ENCODE data around the gene RNF4. TPM values are rescaled to one million over a fixed set of nuclear protein-coding genes. Genes with fewer than 3 reads are reported as not detected.
"Not testable (repeated sequence)": the region's sequence is repeated elsewhere in the genome, so short reads cannot be mapped to it uniquely, and the experiment has no call there.

Gene RNF4
- total RNA-seq, 1 donor, result 30.4 TPM

GRCh38 chr4:2457481-2458295, 11.2 kb upstream of the RNF4 start:
- no peak for DNase-seq (ENCODE audit: low read depth in 2 of 3, low spot score in 2 of 3)

GRCh38 chr4:2458546-2459491, 10.1 kb upstream of the RNF4 start:
- no peak for DNase-seq (ENCODE audit: low read depth in 2 of 3, low spot score in 2 of 3)

GRCh38 chr4:2459589-2460349, 9.1 kb upstream of the RNF4 start:
- no peak for DNase-seq (ENCODE audit: low read depth in 2 of 3, low spot score in 2 of 3)

- DNase-seq (ENCODE audit: low read depth in 2 of 3, low spot score in 2 of 3), result no peak
Measured at GRCh38 chr4:2461246-2461960, 7.5 kb upstream of the RNF4 start.

- DNase-seq (ENCODE audit: low read depth in 2 of 3, low spot score in 2 of 3), result peak; percentile 51 to 78 (median 68)
Measured at GRCh38 chr4:2462218-2462991, 6.5 kb upstream of the RNF4 start.

- DNase-seq (ENCODE audit: low read depth in 2 of 3, low spot score in 2 of 3), result no peak
Measured at GRCh38 chr4:2462992-2463762, 5.7 kb upstream of the RNF4 start.

- DNase-seq (ENCODE audit: low read depth in 2 of 3, low spot score in 2 of 3), result no peak
Measured at GRCh38 chr4:2465032-2465431, 3.9 kb upstream of the RNF4 start.

GRCh38 chr4:2465544-2465943, 3.4 kb upstream of the RNF4 start:
- DNase-seq (ENCODE audit: low read depth in 2 of 3, low spot score in 2 of 3), result not testable (repeated sequence)

GRCh38 chr4:2469192-2469984, 482 bp downstream of the RNF4 start:
- peak; percentile 42 to 68 (median 68) for DNase-seq (ENCODE audit: low read depth in 2 of 3, low spot score in 2 of 3)

- no peak for DNase-seq (ENCODE audit: low read depth in 2 of 3, low spot score in 2 of 3)
Measured at GRCh38 chr4:2470791-2471190, 1.9 kb downstream of the RNF4 start.

GRCh38 chr4:2472187-2472586, 3.3 kb downstream of the RNF4 start:
- no peak for DNase-seq (ENCODE audit: low read depth in 2 of 3, low spot score in 2 of 3)

GRCh38 chr4:2478229-2478628, 9.3 kb downstream of the RNF4 start:
- DNase-seq (ENCODE audit: low read depth in 2 of 3, low spot score in 2 of 3), result peak in 1 of 3 donors; percentile 29

GRCh38 chr4:2480649-2481048, 11.7 kb downstream of the RNF4 start:
- DNase-seq (ENCODE audit: low read depth in 2 of 3, low spot score in 2 of 3), result no peak

- DNase-seq (ENCODE audit: low read depth in 2 of 3, low spot score in 2 of 3), result no peak
Measured at GRCh38 chr4:2482192-2482591, 13.3 kb downstream of the RNF4 start.

- DNase-seq (ENCODE audit: low read depth in 2 of 3, low spot score in 2 of 3), result no peak
Measured at GRCh38 chr4:2482693-2483092, 13.8 kb downstream of the RNF4 start.

GRCh38 chr4:2483237-2483636, 14.3 kb downstream of the RNF4 start:
- DNase-seq (ENCODE audit: low read depth in 2 of 3, low spot score in 2 of 3), result no peak

GRCh38 chr4:2484185-2484584, 15.3 kb downstream of the RNF4 start:
- no peak for DNase-seq (ENCODE audit: low read depth in 2 of 3, low spot score in 2 of 3)

- DNase-seq (ENCODE audit: low read depth in 2 of 3, low spot score in 2 of 3), result peak; percentile 28 to 92 (median 84)
Measured at GRCh38 chr4:2484993-2485392, 16.1 kb downstream of the RNF4 start.
